Stromal cell of bone marrow (primary cell): ENCODE results near the gene KASH5.

Experiments
- DNase-seq: peaks from one replicate; pipeline ENCODE4 v3.0.0-alpha.2; 2012; ENCODE audit warnings: low read depth

Gene KASH5

GRCh38 chr19:49422407-49423070, 34.5 kb downstream of the KASH5 start:
- no peak for DNase-seq

GRCh38 chr19:49423071-49423984, 35.3 kb downstream of the KASH5 start, which contains the start of gene PTH2:
Gene PTH2, minus strand, starts transcription at chr19:49423441. Its CDS starts 102 bp downstream, at chr19:49423339.
- DNase-seq = no peak

GRCh38 chr19:49423985-49424303, 35.9 kb downstream of the KASH5 start:
- DNase-seq = no peak

- no peak for DNase-seq
Measured at GRCh38 chr19:49425178-49425577, 37.1 kb downstream of the KASH5 start, which contains the start of gene GFY. Gene GFY, plus strand, starts transcription at chr19:49425388. Its CDS starts 1,043 bp downstream, at chr19:49426431.

- DNase-seq = no peak
Measured at GRCh38 chr19:49425922-49426592, 38.0 kb downstream of the KASH5 start.

GRCh38 chr19:49427339-49427738, 39.3 kb downstream of the KASH5 start:
- DNase-seq = no peak

GRCh38 chr19:49427855-49428546, 40.0 kb downstream of the KASH5 start:
- no peak for DNase-seq

GRCh38 chr19:49428547-49429451, 40.8 kb downstream of the KASH5 start:
- DNase-seq = no peak

GRCh38 chr19:49430172-49430677, 42.2 kb downstream of the KASH5 start:
- no peak for DNase-seq

- no peak for DNase-seq
Measured at GRCh38 chr19:49430678-49431329, 42.8 kb downstream of the KASH5 start.

GRCh38 chr19:49431330-49431749, 43.3 kb downstream of the KASH5 start:
- DNase-seq = no peak

GRCh38 chr19:49432141-49433073, 44.4 kb downstream of the KASH5 start:
- no peak for DNase-seq

GRCh38 chr19:49433240-49433901, 45.3 kb downstream of the KASH5 start:
- no peak for DNase-seq

- no peak for DNase-seq
Measured at GRCh38 chr19:49434907-49435583, 47.0 kb downstream of the KASH5 start.

GRCh38 chr19:49435670-49436069, 47.6 kb downstream of the KASH5 start:
- DNase-seq = no peak

GRCh38 chr19:49436381-49437017, 48.5 kb downstream of the KASH5 start:
- no peak for DNase-seq

- no peak for DNase-seq
Measured at GRCh38 chr19:49437231-49437630, 49.2 kb downstream of the KASH5 start.
